ENCODE data around the gene WDR38. TPM values are rescaled to one million over a fixed set of nuclear protein-coding genes. Genes with fewer than 3 reads are reported as not detected.

The WDR38 gene
- total RNA-seq, 2 experiments from 2014 or later: not detected

- TF ChIP-seq CTCF (IDR thresholded peaks at IDR 0.05): no peak
- peaks cover 45% of the 10 kb centered on the region for H3K36me3 Mint-ChIP-seq (ENCODE audit: low read depth)
- ChIA-PET POLR2A (interaction anchor here (1.2 to 14.9 kb wide), 3 partner anchors 9 to 63 kb away, joined by 4 to 280 read pairs (median 5); partner anchors contain the start of genes ARPC5L, RPL35 and WDR38), CTCF (interaction anchor here (0.6 to 1.7 kb wide), 4 partner anchors 15 to 26 kb away, joined by 4 to 6 read pairs (median 5); partner anchors contain the start of gene WDR38)
- no peak overlapping the region for H3K27ac Mint-ChIP-seq
- intact Hi-C loops (cut with micrococcal nuclease): loop anchor here (10.0 kb wide), 1 partner anchor 266 kb away; the partner anchor contains the start of gene SCAI
- DNase-seq (no peak), ATAC-seq (no peak)
- H3K27me3 Mint-ChIP-seq: no peaks in the 10 kb centered on the region
- H3K4me3 Mint-ChIP-seq: no peak overlapping the region
- H3K4me1 Mint-ChIP-seq (ENCODE audit: low read depth): peaks cover 13% of the 10 kb centered on the region
- no peaks in the 10 kb centered on the region for H3K9me3 Mint-ChIP-seq
Observed at GRCh38 chr9:124878518-124878917, 25.3 kb downstream of the WDR38 start.

- TF ChIP-seq CTCF (IDR thresholded peaks at IDR 0.05): no peak
- Mint-ChIP-seq H3K4me3 (no peak overlapping the region), H3K27me3 (no peaks in the 10 kb centered on the region), H3K9me3 (no peaks in the 10 kb centered on the region), H3K4me1 (ENCODE audit: low read depth) (peaks cover 7% of the 10 kb centered on the region), H3K36me3 (ENCODE audit: low read depth) (peaks cover 38% of the 10 kb centered on the region), H3K27ac (no peak overlapping the region)
- DNase-seq (no peak), ATAC-seq (no peak)
- ChIA-PET CTCF (interaction anchor here (0.6 to 1.6 kb wide), 2 partner anchors 22 to 26 kb away, joined by 4 to 6 read pairs; partner anchors contain the start of gene WDR38), POLR2A (interaction anchor here (0.6 to 14.9 kb wide), 5 partner anchors 9 to 632 kb away, joined by 3 to 280 read pairs (median 4); partner anchors contain the start of genes ARPC5L, RPL35 and WDR38)
- intact Hi-C loops (cut with micrococcal nuclease): loop anchor here (10.0 kb wide), 1 partner anchor 266 kb away; the partner anchor contains the start of gene SCAI
Observed at GRCh38 chr9:124879226-124879625, 26.0 kb downstream of the WDR38 start.

GRCh38 chr9:124880501-124880900, 27.2 kb downstream of the WDR38 start:
- peaks cover 2% of the 10 kb centered on the region for H3K4me1 Mint-ChIP-seq (ENCODE audit: low read depth)
- ChIA-PET CTCF (interaction anchor here (0.7 to 2.4 kb wide), 3 partner anchors 27 to 108 kb away, joined by 3 to 6 read pairs (median 4); partner anchors contain the start of gene WDR38), POLR2A (interaction anchor here (0.9 to 14.9 kb wide), 4 partner anchors 9 to 24 kb away, joined by 3 to 280 read pairs (median 4); partner anchors contain the start of genes ARPC5L, RPL35 and WDR38)
- intact Hi-C loops (cut with micrococcal nuclease): no loop called here
- ATAC-seq: no peak
- no peaks in the 10 kb centered on the region for H3K27me3 Mint-ChIP-seq
- H3K4me3 Mint-ChIP-seq: no peak overlapping the region
- TF ChIP-seq CTCF (IDR thresholded peaks at IDR 0.05): no peak
- no peak overlapping the region for H3K27ac Mint-ChIP-seq
- peaks cover 36% of the 10 kb centered on the region for H3K36me3 Mint-ChIP-seq (ENCODE audit: low read depth)
- no peak for DNase-seq
- no peaks in the 10 kb centered on the region for H3K9me3 Mint-ChIP-seq

GRCh38 chr9:124881138-124881743, 28.0 kb downstream of the WDR38 start:
- Mint-ChIP-seq H3K4me3 (no peak overlapping the region), H3K27ac (peak overlapping the region; percentile 25), H3K4me1 (ENCODE audit: low read depth) (peaks cover 2% of the 10 kb centered on the region), H3K9me3 (no peaks in the 10 kb centered on the region), H3K27me3 (no peaks in the 10 kb centered on the region), H3K36me3 (ENCODE audit: low read depth) (peaks cover 40% of the 10 kb centered on the region)
- ATAC-seq (no peak), DNase-seq (no peak)
- ChIA-PET CTCF (interaction anchor here (0.7 to 2.4 kb wide), 2 partner anchors 28 to 106 kb away, joined by 4 to 6 read pairs; partner anchors contain the start of gene WDR38), POLR2A (interaction anchor here (1.0 to 2.4 kb wide), 2 partner anchors 10 to 12 kb away, joined by 5 to 6 read pairs; no protein-coding TSS in a partner anchor)
- no peak for TF ChIP-seq CTCF (IDR thresholded peaks at IDR 0.05)
- intact Hi-C loops (cut with micrococcal nuclease): no loop called here

- no peak for TF ChIP-seq CTCF (IDR thresholded peaks at IDR 0.05)
- CTCF ChIA-PET: interaction anchor here (2.4 kb wide), 1 partner anchor 29 kb away, joined by 6 read pairs; the partner anchor contains the start of gene WDR38
- Mint-ChIP-seq H3K4me1 (ENCODE audit: low read depth) (no peaks in the 10 kb centered on the region), H3K9me3 (no peaks in the 10 kb centered on the region), H3K27me3 (no peaks in the 10 kb centered on the region), H3K36me3 (ENCODE audit: low read depth) (peaks cover 42% of the 10 kb centered on the region), H3K4me3 (no peak overlapping the region), H3K27ac (no peak overlapping the region)
- intact Hi-C loops (cut with micrococcal nuclease): no loop called here
- POLR2A ChIA-PET: interaction anchor here (1.0 to 2.4 kb wide), 2 partner anchors 11 to 13 kb away, joined by 5 to 6 read pairs; no protein-coding TSS in a partner anchor
- no peak for ATAC-seq
- no peak for DNase-seq
Observed at GRCh38 chr9:124882231-124882630, 29.0 kb downstream of the WDR38 start.
